Keratinocyte (primary cell): ENCODE results near the gene TICRR. TPM values are rescaled to one million over a fixed set of nuclear protein-coding genes. Genes with fewer than 3 reads are reported as not detected.

Source experiments
- DNase-seq: peaks from one replicate; pipeline ENCODE4 v3.0.0-alpha.2; 2011; ENCODE audit warnings: low read depth, missing footprints, low spot score
- FAIRE-seq: peaks from 2 replicates; lab custom pipeline; 2011; peaks lifted over from hg19 to GRCh38; lab: Jason Lieb, UNC
- H2AFZ ChIP-seq: 2 replicates; pipeline ENCODE4 v1.6.0; 2012; ENCODE audit warnings: low read length, control low read depth, inconsistent platforms; ENCODE audit not compliant: control insufficient read depth
- H3K27ac ChIP-seq: 2 replicates; pipeline ENCODE4 v1.5.1; 2011; ENCODE audit warnings: low read length; ENCODE audit not compliant: control insufficient read depth, insufficient read depth
- H3K27me3 ChIP-seq: 3 replicates; pipeline ENCODE4 v1.6.0; 2011; ENCODE audit warnings: low read length; ENCODE audit not compliant: control insufficient read depth, insufficient read depth; ENCODE audit errors: extremely low read depth
- H3K36me3 ChIP-seq, 2 experiments: 2 replicates in 1 of 2; 3 replicates in 1 of 2; pipeline ENCODE4 v1.5.1; 2011; ENCODE audit warnings: low read length in 2 of 2, mild to moderate bottlenecking in 1 of 2; ENCODE audit not compliant: control insufficient read depth in 2 of 2, insufficient read depth in 2 of 2; ENCODE audit errors: extremely low read depth in 1 of 2
- H3K4me1 ChIP-seq: 3 replicates; pipeline ENCODE4 v1.5.1; 2011; ENCODE audit warnings: low read length; ENCODE audit not compliant: control insufficient read depth, insufficient read depth; ENCODE audit errors: extremely low read depth
- H3K4me2 ChIP-seq: 3 replicates; pipeline ENCODE4 v1.6.0; 2011; ENCODE audit warnings: low read depth, low read length; ENCODE audit not compliant: control insufficient read depth, insufficient read depth; ENCODE audit errors: extremely low read depth
- H3K4me3 ChIP-seq, 3 experiments: fragments of 200-600 bp in 1 of 3; sonication (generic) in 1 of 3; 2 replicates in 2 of 3; 3 replicates in 1 of 3; pipeline ENCODE4 v1.5.1; 2011 to 2016; ENCODE audit warnings: low read length in 3 of 3, mild to moderate bottlenecking in 3 of 3, control low read depth in 2 of 3, inconsistent platforms in 1 of 3, low read depth in 1 of 3, mixed read lengths in 1 of 3, mixed run types in 1 of 3, moderate library complexity in 1 of 3; ENCODE audit not compliant: control insufficient read depth in 2 of 3, insufficient read depth in 2 of 3; ENCODE audit errors: extremely low read depth in 1 of 3
- H3K79me2 ChIP-seq: 2 replicates; pipeline ENCODE4 v1.6.0; 2012; ENCODE audit warnings: low read length; ENCODE audit not compliant: control insufficient read depth, insufficient read depth
- H3K9ac ChIP-seq: 3 replicates; pipeline ENCODE4 v1.6.0; 2011; ENCODE audit warnings: low read length; ENCODE audit not compliant: control insufficient read depth, insufficient read depth; ENCODE audit errors: extremely low read depth
- H3K9me1 ChIP-seq: 3 replicates; pipeline ENCODE4 v1.6.0; 2011; ENCODE audit warnings: low read length; ENCODE audit not compliant: control insufficient read depth, insufficient read depth; ENCODE audit errors: extremely low read depth
- H3K9me3 ChIP-seq: 2 replicates; pipeline ENCODE4 v1.5.1; 2012; ENCODE audit warnings: low read depth, low read length; ENCODE audit not compliant: control insufficient read depth
- H4K20me1 ChIP-seq: 3 replicates; pipeline ENCODE4 v1.6.0; 2011; ENCODE audit warnings: low read length; ENCODE audit not compliant: control insufficient read depth, insufficient read depth; ENCODE audit errors: extremely low read depth
- CTCF ChIP-seq, 3 experiments: IDR thresholded peaks in 1 of 3; conservative IDR thresholded peaks in 1 of 3; optimal IDR thresholded peaks in 1 of 3; 2 replicates in 2 of 3; 3 replicates in 1 of 3; pipeline versions ENCODE3 to v1.5.1; 2011; ENCODE audit warnings: low read length in 3 of 3, mild to moderate bottlenecking in 3 of 3, moderate library complexity in 2 of 3, control low read depth in 1 of 3, inconsistent platforms in 1 of 3; ENCODE audit not compliant: insufficient read depth in 2 of 3; ENCODE audit errors: extremely low read depth in 1 of 3
- EZH2 ChIP-seq: IDR thresholded peaks from one replicate; pipeline ENCODE4 v1.6.1; 2012; ENCODE audit warnings: inconsistent platforms, mild to moderate bottlenecking, low read length, moderate library complexity
- dilution Hi-C: fragments of 300-500 bp; cut with MboI; formaldehyde crosslinking; loops from one replicate; pipeline ENCODE4 v1.7.0; 2020; ENCODE audit warnings: low sequenced_read_pairs; ENCODE audit not compliant: extremely low pct_ligation_motif_present
- polyA plus RNA-seq, 5 experiments: library from polyadenylated mRNA; depleted of rRNA in 3 of 5; stranded (reverse) in 3 of 5; stranded (forward) in 1 of 5; unstranded in 1 of 5; fragments of >200 nt; gene quantifications; 1 replicate in 1 of 5; 2 replicates in 3 of 5; 3 replicates in 1 of 5; pipeline versions ENCODE4 v1.2.1 to v1.2.3, GENCODE V29; 2011 to 2012; ENCODE audit warnings: missing spikeins in 2 of 5, low read depth in 1 of 5, low replicate concordance in 1 of 5

Gene TICRR
- polyA plus RNA-seq, 1 donor (not counting 4 experiments of a cell fraction or from before 2014, with no cell fraction given), result 2.9 TPM

DNA sequence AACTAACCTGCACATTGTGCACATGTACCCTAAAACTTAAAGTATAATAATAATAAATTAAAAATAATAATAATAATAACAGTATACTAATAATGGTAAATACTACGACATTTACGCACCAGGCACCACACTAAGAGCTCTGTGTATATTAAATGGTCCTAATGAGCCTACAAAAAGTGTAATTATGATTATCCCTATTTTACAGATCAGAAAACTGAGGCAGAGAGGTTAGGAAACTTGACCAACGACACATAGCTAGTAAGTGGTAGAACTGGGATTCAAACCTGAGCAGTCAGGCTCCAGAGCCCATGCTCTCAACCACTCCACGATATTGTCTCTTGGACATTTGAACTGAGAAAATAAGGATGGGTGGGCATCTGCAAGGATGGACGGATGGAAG, 65.0 kb downstream of the TICRR start:
- no peaks in the 10 kb centered on the region for H3K4me1 ChIP-seq
- no peaks in the 10 kb centered on the region for H3K36me3 ChIP-seq
- H3K9me1 ChIP-seq, result no peaks in the 10 kb centered on the region
- no peak overlapping the region for H2AFZ ChIP-seq
- no peak overlapping the region for H3K4me2 ChIP-seq
- H4K20me1 ChIP-seq, result no peaks in the 10 kb centered on the region
- H3K27me3 ChIP-seq, result no peaks in the 10 kb centered on the region
- dilution Hi-C loops, result no loop called here
- TF ChIP-seq CTCF (optimal IDR thresholded peaks at IDR 0.05 in 1 of 3, IDR thresholded peaks at IDR 0.05 in 1 of 3, conservative IDR thresholded peaks at IDR 0.05 in 1 of 3; ENCODE audit: extremely low read depth in 1 of 3, insufficient read depth in 2 of 3, low read length in 3 of 3) (no peak), EZH2 (no peak)
- DNase-seq (no peak), FAIRE-seq (no peak)
- H3K9ac ChIP-seq, result no peak overlapping the region
- no peaks in the 10 kb centered on the region for H3K9me3 ChIP-seq
- no peak overlapping the region for H3K4me3 ChIP-seq
- H3K79me2 ChIP-seq, result no peaks in the 10 kb centered on the region
- H3K27ac ChIP-seq, result no peak overlapping the region

DNA sequence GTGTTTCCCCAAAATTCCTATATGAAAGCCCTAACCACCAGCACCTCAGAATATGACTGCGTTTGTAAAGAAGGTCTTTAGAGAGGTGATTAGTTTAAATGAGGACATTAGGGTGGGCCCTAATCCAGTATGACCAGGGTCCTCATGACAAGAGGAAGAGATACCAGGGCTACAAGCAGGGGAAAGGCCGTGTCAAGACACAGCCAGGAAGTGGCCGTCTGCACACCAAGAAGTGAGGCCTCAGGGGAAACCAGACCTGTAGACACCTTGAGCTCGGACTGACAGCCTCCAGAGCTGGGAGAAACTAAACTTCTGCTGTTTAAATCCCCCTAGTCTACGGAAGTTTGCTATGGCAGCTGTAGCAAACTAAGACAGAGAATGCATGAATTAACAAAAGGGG, 65.8 kb downstream of the TICRR start:
- no peaks in the 10 kb centered on the region for H3K9me1 ChIP-seq
- dilution Hi-C loops, result no loop called here
- H3K9me3 ChIP-seq, result no peaks in the 10 kb centered on the region
- DNase-seq (no peak), FAIRE-seq (no peak)
- no peak overlapping the region for H2AFZ ChIP-seq
- H3K27me3 ChIP-seq, result no peaks in the 10 kb centered on the region
- H3K4me1 ChIP-seq, result no peaks in the 10 kb centered on the region
- H3K4me3 ChIP-seq, result no peak overlapping the region
- H3K79me2 ChIP-seq, result no peaks in the 10 kb centered on the region
- no peaks in the 10 kb centered on the region for H4K20me1 ChIP-seq
- H3K27ac ChIP-seq, result no peak overlapping the region
- no peak overlapping the region for H3K9ac ChIP-seq
- TF ChIP-seq EZH2 (no peak), CTCF (optimal IDR thresholded peaks at IDR 0.05 in 1 of 3, IDR thresholded peaks at IDR 0.05 in 1 of 3, conservative IDR thresholded peaks at IDR 0.05 in 1 of 3; ENCODE audit: extremely low read depth in 1 of 3, insufficient read depth in 2 of 3, low read length in 3 of 3) (no peak)
- no peak overlapping the region for H3K4me2 ChIP-seq
- no peaks in the 10 kb centered on the region for H3K36me3 ChIP-seq
